CD4-positive, alpha-beta T cell treated with Interleukin-4 for 4 hours (primary cell): ENCODE results near the gene CCDC136.

Experiments used
- DNase-seq: peaks from one replicate; pipeline ENCODE4 v3.0.0-alpha.2; 2020

CCDC136 gene

DNA sequence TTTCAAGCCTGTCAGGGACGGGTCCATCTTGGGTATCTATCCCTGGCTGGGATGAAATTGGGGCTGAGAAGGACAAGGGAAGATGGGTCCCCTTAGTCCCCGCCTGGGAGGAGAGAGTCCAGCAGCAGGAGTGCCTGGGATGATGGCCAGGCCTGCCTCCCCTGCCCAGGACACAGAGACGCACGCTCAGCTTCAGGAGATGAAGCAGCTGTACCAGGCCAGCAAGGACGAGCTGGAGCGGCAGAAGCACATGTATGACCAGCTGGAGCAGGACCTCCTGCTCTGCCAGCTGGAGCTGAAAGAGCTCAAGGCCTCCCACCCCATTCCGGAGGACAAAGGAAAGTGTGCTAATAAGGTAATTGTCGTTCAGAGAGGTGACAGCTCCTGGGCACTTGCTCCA is 15.4 kb downstream of the CCDC136 start:
- DNase-seq: no peak

DNA sequence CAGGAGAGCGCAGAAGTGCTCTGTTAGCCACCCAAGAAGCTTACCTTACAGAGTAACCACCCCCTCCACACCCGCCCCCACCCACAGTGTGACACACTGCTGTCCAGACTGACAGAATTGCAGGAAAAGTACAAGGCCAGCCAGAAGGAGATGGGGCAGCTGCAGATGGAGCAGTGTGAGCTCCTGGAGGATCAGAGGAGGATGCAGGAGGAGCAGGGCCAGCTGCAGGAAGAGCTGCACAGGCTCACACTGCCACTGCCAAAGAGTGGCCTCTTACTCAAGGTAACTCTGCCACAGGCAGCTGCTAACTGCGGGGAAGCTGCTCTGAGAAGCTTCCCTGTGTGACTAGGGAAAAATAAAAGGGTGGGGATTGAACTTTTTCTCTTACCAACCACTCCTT is 17.6 kb downstream of the CCDC136 start:
- no peak for DNase-seq

DNA sequence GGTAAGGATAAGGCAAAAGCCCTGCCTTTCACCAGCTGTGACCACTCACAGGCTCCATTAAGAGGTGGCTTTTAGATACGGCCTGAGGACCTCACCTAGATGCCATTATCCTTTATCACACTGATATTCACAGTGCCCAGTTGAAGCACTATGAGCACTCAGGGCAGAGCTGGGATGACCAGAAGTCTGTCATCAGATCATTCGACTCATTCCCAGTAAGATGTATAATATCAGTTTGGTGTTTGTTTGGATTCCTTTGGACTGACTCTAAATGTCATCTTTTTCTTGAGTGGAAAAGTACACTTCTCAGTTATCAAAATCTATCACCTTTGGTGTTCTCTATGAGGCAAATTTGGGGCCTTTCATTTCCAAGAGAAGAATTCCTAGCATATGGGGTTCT is 18.7 kb downstream of the CCDC136 start:
- no peak for DNase-seq

DNA sequence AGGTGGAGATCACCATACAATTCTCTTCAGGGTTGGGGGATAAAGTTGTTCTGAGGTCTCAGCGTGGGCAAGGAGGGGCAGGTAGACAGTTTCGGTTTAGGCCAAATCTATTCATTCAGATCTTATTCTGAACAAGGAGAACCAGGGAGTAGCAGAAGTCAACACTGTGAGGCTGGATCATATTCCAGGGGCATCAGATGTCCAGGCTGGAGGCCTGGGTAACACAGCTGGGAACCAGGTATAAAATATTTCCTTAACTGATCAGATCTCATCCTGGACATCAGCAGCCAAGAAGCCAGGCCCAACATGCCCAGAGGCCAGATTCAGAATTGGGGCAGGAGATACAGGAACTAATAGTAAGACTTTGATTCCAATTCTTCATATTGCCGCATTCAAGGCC is 19.2 kb downstream of the CCDC136 start:
- no peak for DNase-seq

DNA sequence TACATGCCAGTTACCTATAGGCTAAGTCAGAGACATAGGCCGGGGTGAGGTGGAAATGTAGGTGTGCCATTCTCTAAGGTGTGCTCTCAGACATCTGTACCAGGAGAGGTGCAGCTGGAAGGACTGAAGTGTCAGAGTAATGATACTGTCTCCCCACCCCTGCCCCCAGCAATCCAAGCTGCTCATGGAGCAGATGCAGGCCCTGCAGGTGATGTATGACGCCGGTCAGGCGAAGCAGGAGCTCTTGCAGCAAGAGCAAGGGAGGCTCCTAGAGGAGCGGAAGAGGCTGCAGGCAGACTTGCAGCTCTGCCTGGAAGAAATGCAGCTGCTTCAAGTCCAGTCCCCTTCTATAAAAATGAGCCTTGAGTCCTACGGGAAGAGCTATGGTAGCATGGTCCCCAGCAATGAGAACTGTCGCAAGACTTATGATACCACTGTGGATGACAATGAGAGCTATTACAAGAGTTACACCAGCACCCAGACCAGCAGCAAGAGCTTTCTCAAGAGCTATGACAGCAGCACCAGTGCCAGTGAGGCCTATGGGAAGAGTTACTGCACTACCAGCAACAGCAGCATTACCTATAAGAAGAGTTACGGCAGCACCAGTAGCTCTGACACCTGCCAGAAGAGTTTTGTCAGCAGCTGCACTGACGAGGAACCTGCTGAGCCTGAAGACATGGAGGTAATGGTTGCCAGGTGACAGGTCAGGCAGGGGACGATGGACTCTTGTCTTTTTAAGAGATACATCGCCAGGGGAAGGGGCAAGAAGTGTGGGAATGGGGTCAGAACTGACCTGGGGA is 20.1 kb downstream of the CCDC136 start:
- DNase-seq: no peak

DNA sequence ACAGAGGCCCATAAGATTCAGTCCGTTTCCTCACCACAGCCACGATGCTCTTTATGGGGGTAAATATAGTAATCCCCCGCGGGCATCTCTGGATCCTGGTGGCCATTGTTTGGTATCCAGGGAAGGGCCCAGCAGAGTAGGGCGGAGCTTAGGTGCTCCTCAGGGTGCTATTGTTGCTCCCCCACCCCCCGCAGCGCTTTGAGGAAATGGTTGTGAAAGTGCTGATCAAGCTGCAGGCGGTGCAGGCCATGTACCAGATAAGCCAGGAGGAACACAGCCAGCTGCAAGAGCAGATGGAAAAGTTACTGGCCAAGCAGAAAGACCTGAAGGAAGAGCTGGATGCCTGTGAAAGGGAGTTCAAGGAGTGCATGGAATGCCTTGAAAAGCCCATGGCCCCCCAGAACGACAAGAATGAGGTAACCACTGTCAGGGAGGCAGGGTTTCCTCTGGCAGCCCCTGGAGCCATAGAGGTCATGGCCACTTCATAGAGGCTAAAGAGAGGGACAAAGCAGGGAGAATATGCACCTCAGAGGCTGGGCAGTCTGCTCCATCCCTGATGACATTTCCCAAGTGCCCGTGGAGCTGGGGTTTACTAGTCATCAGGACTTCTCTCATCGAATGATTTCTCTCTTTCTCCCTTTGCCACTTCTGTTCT is 20.9 kb downstream of the CCDC136 start:
- DNase-seq: no peak

DNA sequence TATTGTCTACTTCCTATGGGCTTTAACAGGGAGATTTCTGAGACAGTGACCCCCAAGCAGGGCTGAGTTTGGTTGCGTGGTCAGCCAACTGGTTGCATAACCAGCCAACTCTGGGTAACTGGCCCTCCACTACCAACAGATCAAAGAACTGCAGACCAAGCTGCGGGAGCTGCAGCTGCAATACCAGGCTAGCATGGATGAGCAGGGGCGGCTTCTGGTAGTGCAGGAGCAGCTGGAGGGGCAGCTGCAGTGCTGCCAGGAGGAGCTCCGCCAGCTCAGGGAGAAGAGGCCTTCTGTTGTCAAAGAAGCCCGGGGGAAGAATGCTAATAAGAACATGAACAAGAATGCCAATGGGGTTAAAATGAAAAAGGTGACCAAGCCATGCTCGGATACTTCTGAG is 22.7 kb downstream of the CCDC136 start:
- no peak for DNase-seq

DNA sequence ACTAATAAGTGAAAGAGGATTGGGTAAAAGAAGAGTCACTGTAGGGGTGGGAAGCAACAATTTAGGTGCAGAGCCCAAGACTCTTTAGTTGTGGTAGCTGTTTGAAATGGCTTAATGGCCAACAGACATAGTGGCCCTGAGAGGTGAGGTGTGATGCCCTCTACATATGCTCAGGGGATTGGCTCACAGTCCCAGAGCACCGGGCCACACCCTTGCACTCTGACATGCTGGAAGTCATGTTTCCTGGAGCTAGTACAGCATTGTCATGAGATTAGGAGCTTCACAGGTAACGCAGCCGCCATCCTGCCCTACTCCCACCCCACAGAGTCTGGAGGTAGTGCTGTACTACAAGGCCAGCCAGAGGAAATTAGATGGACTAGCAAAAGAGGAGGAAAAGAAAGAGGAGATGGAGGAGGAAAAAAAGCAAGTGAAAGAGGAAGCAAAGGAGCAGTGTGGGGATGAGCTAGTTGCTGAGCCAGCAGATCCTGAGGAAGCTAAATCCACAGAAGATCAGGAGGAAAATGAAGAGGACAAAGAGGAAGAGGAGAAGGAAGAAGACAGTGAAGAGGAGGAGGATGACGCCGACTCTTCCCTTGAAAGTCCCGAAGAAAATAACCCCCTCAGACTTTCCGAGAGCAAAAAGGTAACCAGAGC is 23.6 kb downstream of the CCDC136 start:
- no peak for DNase-seq

DNA sequence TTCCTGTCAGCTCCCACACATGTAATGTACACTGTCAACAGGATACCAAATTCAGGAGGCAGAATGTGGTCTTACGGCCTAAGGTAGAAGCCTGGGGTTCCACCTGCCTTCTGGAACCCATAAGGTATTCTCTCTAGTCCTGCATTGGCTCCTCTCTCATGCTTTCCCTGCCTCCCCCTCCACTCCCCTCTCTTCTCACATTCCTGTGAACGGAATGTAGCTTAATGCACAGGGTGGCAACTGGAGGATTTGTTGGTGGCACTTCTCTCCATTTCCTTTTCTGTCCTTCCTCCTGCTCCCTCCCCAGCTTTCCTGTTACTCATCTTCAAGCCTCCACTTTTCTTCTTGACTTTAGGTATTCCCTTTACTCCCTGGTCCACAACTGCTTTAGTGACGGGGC is 26.9 kb downstream of the CCDC136 start:
- DNase-seq: no peak

DNA sequence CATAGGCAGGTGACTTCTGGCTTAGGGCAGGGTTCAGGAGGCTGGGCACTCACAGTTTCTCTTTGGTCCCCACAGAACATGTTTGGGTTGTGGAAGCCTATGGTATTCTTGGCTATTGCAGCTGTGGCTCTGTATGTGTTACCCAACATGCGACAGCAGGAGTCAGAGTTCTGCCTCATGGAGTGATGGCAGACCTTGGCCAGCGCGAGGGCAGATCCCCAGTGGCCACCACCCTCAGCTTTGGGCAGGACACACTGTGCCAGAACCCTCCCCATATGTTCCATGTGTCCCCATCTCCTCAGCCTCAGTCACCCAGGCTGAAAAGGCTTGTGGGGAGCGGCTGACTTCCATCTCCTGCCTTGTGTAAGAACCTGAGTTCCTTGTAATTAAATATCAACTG is 30.0 kb downstream of the CCDC136 start:
- no peak for DNase-seq

DNA sequence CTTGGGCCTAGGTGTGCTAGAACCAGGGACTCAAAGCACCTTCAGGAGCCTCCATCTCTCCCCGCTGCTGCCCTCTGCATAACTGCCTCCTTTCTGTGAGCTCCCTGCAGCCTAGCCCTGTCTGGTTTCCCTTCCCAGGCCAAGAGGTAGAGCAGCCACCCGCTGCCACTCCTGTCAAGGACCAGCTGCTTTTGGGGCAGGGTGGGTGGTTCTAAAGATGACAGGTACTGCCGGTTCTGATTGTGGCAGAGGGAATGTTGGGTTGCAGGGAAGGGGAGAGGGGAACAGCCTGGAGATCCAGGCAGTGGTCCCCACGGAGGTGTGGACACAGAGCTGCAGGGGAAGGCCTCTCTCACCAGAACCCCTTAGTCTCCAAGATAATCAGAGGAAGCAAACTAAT is 34.7 kb downstream of the CCDC136 start:
- no peak for DNase-seq

DNA sequence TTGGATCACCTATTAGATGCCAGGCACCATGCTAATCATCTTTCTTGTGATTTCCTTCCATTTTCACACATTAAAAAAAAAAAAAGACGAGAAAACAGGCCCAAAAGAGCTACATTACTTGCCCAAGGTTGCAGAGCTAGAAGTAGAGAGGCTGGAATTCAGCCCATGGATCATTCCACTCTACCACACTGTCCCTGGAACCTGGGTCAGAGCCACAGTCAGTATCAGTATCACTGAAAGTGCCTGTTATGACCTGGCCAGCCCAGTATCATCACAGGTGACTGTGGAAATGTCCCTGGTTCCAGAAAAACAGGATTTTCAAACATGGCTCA is 35.1 kb downstream of the CCDC136 start:
- no peak for DNase-seq

DNA sequence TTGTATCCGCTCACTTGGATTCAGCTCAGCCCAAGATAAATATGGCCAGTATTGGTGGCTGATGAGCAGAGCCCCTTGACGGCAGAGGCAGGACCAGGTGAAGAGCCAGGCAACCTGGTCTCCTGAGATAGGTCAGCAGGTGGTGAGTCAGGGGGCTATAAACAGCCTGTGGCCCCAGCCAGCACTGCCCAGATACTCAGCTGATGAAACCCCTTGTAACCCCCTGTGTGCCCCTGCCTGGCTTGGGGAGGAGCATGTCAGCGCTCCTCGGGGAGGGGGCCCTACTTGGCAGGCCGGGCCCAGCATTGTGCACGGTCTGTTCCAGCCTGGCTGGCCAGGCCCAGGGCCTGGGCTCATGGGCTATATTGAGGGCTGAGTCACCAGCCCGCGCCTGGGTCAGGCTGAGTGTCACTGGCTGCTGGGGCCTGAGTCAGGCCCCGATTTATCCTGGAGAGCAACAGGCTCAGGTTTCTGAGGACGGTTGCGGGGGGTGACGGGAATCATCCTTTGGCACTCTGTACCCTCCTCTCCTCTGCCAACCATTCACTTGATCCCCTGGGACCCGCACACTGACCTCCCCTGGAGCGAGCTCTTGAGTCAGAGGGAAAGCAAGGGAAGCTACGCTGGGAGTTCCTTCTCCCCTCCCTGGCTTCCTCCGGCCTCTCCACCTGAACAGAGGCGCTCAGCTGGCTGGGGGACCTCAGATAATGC is 35.6 kb downstream of the CCDC136 start:
- DNase-seq: no peak

DNA sequence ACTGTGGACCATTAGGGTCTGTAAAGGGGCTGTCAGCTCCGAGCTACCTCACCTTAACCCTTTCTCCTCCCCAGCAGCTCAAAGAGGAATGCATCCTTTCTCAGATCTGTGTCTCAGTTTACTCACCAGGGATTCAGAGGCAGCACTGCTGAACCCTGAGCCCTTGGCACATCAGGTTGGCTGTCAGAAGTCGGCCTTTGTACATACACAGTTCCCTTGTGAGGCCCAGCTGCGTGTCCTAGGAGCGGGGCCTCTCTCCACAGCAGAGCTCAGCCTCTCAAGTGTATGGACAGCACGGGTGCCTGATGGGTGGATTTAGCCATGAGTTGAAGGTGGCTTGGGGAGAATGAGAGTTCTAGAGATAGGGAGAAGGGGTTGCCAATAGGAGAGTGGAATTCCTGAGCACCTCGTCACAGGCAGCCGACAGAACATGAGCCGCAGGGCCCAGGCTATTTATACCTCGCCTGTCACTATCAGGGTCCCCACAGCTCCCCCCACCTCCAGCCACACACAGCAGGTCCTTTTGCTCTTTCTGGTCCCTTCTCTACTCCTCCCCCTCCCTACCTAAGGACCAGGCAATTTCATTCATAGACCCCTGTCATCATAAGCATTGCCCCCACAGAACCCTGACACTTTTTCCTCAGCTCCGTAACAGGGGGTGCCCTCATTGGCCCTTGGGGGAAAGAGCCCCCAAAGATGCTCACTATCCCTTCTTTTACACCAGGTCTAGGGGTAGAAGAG is 36.4 kb downstream of the CCDC136 start:
- no peak for DNase-seq

DNA sequence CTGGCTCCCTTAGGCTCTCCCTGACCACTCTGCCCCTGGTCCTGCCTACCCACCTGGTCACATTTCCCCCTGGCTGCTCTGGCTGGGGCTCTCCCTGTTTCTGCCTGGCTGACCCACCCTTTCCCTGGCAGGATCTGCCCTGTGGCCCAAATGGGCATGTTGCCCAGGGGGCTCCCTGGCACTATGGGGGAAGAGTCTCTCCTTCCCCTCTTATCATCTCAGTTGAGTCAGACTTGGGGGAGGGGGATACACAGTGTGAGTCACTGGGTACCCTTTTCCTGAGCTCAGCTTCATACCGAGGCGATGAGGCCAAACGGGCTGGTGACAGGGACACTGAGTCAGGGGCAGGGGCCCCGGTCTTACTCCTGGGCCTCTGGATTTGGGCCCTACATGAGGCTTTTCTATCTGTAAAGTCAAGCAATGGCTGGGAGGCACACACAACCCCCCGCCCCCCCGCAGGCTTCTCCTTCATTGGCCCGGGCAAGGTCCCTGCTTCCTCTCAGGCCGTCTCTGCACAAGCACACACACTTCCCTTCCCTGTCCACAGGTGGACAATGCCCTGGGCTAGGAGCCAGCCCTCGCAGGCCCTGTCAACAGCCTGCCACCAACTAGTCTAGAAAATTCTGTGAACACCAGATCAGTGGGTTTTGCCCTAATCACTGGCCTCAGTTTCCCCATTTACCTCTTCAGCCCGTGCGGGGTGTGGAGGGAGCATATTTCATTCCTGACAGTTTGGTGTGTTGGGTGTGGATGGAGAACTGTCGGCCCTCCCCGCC is 37.8 kb downstream of the CCDC136 start:
- DNase-seq: no peak

DNA sequence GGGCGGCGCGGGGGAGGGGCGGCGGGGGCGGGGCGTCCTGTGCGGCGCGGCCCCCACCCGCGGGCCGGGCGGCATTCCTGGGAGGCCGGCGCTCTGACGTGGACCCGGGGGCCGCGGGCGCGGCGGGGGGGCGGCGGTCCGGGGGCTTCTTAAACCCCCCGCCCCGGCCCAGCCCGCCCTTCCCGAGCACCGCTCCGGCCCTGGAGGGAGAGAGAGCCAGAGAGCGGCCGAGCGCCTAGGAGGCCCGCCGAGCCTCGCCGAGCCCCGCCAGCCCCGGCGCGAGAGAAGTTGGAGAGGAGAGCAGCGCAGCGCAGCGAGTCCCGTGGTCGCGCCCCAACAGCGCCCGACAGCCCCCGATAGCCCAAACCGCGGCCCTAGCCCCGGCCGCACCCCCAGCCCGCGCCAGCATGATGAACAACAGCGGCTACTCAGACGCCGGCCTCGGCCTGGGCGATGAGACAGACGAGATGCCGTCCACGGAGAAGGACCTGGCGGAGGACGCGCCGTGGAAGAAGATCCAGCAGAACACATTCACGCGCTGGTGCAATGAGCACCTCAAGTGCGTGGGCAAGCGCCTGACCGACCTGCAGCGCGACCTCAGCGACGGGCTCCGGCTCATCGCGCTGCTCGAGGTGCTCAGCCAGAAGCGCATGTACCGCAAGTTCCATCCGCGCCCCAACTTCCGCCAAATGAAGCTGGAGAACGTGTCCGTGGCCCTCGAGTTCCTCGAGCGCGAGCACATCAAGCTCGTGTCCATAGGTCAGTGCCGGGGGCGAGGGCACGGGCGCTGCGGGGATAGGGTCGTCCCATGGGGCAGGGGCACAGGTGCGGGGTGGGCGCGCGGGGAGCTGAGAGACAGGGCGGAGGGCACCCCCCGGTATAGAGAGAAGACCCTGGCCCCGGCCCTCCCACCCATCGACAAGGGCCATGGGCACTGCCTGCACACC is 38.7 kb downstream of the CCDC136 start, which contains the start of gene FLNC:
FLNC (plus strand) TSS at position 176 of the 947 bp plus-strand sequence; CDS start at position 408, 232 bp downstream.
- peak; percentile 5 for DNase-seq

DNA sequence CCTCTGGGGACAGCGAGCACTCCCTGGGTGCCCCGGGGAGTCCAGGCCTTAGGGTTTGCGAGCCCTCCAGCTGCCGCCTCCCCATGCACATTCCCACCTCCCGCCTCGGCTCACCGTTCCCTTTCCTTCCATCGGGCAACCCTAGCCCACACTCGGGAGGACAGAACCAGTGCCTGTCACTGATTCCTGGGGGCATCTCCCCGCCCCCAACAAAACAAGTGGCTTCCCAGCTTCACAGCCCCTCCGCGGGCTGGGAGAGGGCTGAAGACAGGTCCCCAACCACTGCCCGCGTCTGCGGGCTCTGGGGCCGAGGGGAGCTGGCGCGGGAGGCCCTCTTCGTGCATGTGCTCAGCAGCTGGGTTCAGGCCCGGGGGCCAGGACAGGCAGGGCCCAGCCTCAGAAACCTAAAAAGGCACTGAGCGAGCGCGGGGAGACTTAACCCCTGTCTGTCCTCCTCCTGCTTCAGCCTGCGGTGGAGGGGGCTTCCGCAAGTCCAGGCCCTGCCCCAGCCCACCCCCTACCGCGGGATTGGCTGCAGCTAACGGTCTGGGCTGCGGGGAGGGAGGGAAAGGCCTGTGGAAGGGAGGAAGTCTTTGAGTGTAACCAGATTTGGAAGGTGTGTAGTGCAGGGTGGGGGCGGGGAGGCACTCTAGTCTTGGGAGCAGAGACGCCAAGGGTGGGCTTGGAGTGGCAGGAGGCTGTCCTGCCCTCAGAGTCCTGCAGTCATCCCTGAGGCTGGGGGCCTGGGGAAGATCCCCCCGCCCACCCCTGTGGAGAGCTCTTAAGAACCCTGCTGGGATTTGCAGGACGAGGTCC is 39.6 kb downstream of the CCDC136 start:
- no peak for DNase-seq

DNA sequence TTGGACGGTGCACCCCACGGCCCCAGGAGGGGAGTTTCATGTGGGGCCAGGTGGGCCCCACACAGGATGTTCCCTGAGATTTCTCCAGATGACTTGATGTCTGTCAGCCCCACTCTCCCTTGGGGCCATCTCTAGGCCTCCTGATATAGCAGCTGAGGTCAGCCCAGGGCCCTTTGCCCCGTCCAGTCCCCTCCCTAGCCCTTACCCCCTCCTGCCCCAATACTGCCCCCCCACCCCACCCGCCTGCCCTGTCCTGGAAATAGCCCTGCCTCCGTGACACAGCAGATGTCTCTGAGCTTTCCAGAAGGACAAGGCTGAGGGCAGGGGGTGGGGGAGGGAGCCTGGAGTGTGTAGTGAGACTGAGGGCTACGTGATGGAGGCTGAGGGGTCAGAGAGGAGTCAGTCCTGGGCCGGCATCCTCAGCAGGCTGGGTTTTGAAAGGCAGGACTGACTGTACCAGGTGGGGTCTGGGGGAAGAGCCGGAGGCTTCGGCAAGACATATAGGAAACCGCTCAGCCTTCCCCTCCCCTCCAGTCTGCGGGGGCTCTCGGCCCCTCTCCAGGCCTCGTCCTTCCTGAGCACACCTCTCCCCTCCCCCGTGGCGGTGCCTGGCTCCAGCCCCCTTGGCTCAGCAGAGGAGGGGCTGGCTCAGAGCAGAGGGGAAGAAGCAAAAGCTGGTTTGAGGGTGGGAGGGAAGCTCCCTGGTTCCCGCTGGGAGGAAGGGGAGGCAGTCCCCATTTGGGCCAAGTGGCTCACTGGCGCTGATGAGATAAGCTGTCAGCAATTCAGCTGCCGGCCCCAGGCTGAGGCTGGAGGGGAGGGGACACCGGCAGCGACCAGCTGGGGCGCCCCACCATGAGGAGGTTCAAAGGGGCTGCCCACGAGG is 40.5 kb downstream of the CCDC136 start:
- DNase-seq: no peak

DNA sequence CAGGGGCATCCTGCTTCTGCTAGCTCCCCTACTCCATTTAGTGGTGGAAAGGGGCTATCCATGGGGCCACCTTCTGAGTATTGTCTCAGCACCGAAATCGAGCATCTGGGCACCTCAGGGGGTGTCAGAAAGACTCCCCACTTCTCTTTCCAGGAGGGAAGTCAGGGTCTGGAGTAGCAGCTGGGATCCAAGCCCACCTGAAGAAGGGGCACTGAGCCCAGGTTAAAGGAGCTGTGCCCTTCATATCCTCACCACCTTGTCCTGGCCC is 41.0 kb downstream of the CCDC136 start:
- DNase-seq: no peak
